ENCODE results near the gene GTF3C5.
"Not testable (repeated sequence)": the region's sequence is repeated elsewhere in the genome, so short reads cannot be mapped to it uniquely, and the experiment has no call there.

The GTF3C5 gene

DNA sequence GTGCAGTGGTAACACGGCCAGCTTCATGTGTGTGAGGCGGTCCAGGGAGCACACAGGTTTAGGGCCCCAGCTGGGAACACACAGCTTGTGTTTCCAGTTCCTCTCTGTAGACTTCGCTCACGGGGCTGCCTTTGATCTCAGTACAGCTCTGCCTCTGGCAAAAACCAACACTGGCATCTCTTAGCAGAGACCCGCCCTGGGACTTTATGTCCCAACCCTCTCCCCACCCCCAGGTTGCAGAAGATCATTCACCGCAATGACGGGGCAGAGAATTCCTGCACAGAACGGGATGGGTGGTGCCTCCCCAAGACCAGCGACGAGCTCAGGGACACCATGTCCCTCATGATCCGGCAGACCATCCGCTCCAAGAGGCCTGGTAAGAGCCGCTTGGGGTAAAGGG lies 25.7 kb downstream of the GTF3C5 start:
- no peak for DNase-seq

DNA sequence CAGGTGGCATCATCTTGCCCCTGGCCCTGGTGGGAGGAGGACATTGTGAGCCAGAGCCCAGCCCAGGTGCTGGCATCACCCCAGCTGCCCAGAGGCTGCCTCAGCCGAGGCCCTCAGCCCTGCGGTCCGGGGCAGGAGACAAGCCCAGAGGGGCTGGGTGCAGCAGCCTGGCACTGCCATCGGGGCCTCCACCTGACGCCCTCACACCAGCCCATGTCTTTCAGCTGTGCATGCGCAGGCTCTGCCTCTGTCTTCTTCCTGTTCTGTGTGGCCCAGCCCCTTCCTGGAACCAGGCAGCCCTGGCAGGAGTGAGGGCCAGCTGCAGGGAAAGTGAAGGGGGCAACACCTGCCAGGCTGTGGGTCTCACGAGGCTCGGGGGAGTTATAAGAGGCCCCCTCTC lies 26.2 kb downstream of the GTF3C5 start:
- DNase-seq, result no peak

DNA sequence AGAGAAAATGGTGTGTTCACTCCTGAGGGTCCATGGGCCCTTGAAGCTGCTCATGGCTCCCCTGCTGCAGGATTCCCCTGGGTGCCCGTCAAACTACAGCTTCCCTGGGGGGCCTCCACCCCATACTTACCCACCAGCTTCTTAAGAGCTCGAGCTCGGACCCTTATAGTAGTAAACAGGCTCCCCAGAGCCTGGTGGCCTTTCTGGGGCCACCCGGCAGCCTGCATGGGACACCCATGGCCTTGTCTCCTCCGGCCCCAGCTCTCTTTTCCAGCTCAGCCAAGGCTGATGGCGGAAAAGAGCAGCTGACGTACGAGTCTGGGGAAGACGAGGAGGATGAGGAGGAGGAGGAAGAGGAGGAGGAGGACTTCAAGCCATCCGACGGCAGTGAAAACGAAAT lies 26.8 kb downstream of the GTF3C5 start:
- no peak for DNase-seq

GRCh38 chr9:133058071-133058470 lies 27.3 kb downstream of the GTF3C5 start:
- no peak for DNase-seq

DNA sequence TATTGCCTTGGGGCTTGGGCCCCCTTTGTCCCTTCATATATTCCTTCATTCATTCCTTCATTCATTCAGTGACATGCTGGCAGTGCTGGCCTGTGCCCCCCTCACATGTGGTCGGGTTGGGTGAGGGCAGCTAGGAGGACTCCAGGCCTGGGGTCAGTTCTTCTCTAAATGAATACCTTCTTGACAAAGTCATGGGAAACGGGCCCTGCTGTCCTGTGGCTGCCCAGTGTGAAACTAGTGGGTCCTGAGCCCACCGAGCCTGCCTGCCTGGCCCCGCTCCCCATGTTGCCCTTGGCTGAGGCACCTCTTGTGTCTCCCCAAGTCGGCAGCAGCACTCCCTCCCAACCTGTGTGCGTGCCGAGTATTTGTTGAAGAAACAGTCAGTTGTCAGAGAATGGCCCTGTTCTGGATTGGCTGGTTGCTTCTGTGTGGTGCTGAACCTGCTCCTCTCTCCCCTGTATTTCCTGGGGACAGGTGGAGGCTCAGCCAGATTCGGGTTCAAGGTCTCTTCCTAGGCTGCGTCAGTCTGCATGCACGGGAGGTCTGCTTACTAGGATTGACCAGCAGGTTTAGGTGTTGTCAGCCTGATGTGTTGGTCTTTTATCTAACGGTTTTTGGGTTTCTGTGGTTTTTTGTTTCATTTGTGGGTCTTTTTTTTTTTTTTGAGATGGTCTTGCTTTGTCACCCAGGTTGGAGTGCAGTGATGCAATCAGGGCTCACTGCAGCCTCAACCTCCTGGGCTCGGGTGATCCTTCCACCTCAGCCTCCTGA lies 27.9 kb downstream of the GTF3C5 start:
- DNase-seq, result no peak

GRCh38 chr9:133059623-133060022 lies 28.8 kb downstream of the GTF3C5 start:
- DNase-seq, result no peak

DNA sequence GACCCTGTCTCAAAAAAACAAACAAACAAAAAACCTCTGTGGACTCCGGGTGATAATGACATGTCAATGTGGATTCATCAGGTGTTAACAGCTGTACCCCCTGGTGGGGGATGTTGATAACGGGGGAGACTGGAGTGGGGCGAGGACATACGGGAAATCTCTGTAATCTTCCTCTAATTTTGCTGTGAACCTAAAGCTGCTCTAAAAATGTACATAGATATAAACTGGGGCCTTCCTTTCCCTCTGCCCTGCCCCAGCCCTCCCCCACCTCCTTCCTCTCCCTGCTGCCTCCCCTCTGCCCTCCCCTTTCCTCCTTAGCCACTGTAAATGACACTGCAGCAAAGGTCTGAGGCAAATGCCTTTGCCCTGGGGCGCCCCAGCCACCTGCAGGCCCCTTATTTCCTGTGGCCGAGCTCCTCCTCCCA lies 29.6 kb downstream of the GTF3C5 start:
- no peak for DNase-seq

GRCh38 chr9:133061019-133061763 lies 30.4 kb downstream of the GTF3C5 start:
- not testable (repeated sequence) for DNase-seq

- not testable (repeated sequence) for DNase-seq
Observed at GRCh38 chr9:133061764-133062145, 31.0 kb downstream of the GTF3C5 start, which contains the start of gene CEL. Gene CEL (plus strand): TSS chr9:133061981. CDS start chr9:133062003, 22 bp downstream.

GRCh38 chr9:133062569-133062968 lies 31.8 kb downstream of the GTF3C5 start:
- not testable (repeated sequence) for DNase-seq

- no peak for DNase-seq
Observed at GRCh38 chr9:133063159-133063499, 32.3 kb downstream of the GTF3C5 start.

GRCh38 chr9:133063500-133064231 lies 32.9 kb downstream of the GTF3C5 start:
- no peak for DNase-seq

DNA sequence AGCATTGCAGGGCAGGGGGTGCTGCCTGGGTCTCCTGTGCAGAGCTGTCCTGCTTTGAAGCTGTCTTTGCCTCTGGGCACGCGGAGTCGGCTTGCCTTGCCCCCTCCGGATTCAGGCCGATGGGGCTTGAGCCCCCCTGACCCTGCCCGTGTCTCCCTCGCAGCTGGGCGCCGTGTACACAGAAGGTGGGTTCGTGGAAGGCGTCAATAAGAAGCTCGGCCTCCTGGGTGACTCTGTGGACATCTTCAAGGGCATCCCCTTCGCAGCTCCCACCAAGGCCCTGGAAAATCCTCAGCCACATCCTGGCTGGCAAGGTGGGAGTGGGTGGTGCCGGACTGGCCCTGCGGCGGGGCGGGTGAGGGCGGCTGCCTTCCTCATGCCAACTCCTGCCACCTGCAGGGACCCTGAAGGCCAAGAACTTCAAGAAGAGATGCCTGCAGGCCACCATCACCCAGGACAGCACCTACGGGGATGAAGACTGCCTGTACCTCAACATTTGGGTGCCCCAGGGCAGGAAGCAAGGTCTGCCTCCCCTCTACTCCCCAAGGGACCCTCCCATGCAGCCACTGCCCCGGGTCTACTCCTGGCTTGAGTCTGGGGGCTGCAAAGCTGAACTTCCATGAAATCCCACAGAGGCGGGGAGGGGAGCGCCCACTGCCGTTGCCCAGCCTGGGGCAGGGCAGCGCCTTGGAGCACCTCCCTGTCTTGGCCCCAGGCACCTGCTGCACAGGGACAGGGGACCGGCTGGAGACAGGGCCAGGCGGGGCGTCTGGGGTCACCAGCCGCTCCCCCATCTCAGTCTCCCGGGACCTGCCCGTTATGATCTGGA lies 33.7 kb downstream of the GTF3C5 start:
- no peak for DNase-seq

DNA sequence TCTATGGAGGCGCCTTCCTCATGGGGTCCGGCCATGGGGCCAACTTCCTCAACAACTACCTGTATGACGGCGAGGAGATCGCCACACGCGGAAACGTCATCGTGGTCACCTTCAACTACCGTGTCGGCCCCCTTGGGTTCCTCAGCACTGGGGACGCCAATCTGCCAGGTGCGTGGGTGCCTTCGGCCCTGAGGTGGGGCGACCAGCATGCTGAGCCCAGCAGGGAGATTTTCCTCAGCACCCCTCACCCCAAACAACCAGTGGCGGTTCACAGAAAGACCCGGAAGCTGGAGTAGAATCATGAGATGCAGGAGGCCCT lies 34.2 kb downstream of the GTF3C5 start:
- DNase-seq, result no peak

- no peak for DNase-seq
Observed at GRCh38 chr9:133066181-133066983, 35.6 kb downstream of the GTF3C5 start.

DNA sequence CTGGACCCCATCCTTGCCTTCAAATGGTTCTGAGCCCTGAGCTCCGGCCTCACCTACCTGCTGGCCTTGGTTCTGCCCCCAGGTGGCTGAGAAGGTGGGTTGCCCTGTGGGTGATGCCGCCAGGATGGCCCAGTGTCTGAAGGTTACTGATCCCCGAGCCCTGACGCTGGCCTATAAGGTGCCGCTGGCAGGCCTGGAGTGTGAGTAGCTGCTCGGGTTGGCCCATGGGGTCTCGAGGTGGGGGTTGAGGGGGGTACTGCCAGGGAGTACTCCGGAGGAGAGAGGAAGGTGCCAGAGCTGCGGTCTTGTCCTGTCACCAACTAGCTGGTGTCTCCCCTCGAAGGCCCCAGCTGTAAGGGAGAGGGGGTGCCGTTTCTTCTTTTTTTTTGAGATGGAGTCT lies 36.2 kb downstream of the GTF3C5 start:
- DNase-seq, result no peak

DNA sequence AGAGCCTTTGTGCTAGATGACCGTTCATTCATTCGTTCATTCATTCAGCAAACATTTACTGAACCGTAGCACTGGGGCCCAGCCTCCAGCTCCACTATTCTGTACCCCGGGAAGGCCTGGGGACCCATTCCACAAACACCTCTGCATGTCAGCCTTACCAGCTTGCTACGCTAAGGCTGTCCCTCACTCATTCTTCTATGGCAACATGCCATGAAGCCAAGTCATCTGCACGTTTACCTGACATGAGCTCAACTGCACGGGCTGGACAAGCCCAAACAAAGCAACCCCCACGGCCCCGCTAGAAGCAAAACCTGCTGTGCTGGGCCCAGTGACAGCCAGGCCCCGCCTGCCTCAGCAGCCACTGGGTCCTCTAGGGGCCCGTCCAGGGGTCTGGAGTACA lies 37.0 kb downstream of the GTF3C5 start:
- DNase-seq, result no peak

- not testable (repeated sequence) for DNase-seq
Observed at GRCh38 chr9:133068431-133068830, 37.6 kb downstream of the GTF3C5 start.

DNA sequence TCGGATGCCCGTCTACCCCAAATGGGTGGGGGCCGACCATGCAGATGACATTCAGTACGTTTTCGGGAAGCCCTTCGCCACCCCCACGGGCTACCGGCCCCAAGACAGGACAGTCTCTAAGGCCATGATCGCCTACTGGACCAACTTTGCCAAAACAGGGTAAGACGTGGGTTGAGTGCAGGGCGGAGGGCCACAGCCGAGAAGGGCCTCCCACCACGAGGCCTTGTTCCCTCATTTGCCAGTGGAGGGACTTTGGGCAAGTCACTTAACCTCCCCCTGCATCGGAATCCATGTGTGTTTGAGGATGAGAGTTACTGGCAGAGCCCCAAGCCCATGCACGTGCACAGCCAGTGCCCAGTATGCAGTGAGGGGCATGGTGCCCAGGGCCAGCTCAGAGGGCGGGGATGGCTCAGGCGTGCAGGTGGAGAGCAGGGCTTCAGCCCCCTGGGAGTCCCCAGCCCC lies 39.7 kb downstream of the GTF3C5 start:
- DNase-seq, result not testable (repeated sequence)

DNA sequence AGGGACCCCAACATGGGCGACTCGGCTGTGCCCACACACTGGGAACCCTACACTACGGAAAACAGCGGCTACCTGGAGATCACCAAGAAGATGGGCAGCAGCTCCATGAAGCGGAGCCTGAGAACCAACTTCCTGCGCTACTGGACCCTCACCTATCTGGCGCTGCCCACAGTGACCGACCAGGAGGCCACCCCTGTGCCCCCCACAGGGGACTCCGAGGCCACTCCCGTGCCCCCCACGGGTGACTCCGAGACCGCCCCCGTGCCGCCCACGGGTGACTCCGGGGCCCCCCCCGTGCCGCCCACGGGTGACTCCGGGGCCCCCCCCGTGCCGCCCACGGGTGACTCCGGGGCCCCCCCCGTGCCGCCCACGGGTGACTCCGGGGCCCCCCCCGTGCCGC lies 40.2 kb downstream of the GTF3C5 start:
- DNase-seq, result not testable (repeated sequence)

- no peak for DNase-seq
Observed at GRCh38 chr9:133071484-133072150, 40.8 kb downstream of the GTF3C5 start.
